Measurements from ENCODE around the gene TMIE. TPM values are rescaled to one million over a fixed set of nuclear protein-coding genes. Genes with fewer than 3 reads are reported as not detected.
A peak's percentile ranks its signal among the peaks of the same experiment; 100 is the strongest.

The TMIE gene
- total and polyA plus RNA-seq, 12 donors: 0.30 to 21.4 (median 2.0) TPM

- Histone ChIP-seq H3K4me1 (replicated peaks in 1 of 2) (no peaks in the 10 kb centered on the region), H3K36me3 (replicated peaks in 1 of 2) (no peaks in the 10 kb centered on the region), H3K4me3 (no peak overlapping the region), H3K27ac (no peak overlapping the region), H3K27me3 (no peaks in the 10 kb centered on the region), H3K9me3 (replicated peaks in 1 of 3) (no peaks in the 10 kb centered on the region)
- WGBS, 4 donors: 86 to 95% (median 91%) methylated on average over 3 of the region's 3 CpGs
- TF ChIP-seq CTCF (IDR thresholded peaks at IDR 0.05) (no peak), POLR2A (IDR thresholded peaks at IDR 0.05) (no peak)
- intact Hi-C loops (cut with DNase I): no loop called here
- peak in 1 of 7 donors; percentile 4 for DNase-seq
These were observed 30.6 kb downstream of the TMIE start for GRCh38 chr3:46731795-46732194.

GRCh38 chr3:46733026-46733800 lies 32.0 kb downstream of the TMIE start:
- no peak overlapping the region for H3K4me3 ChIP-seq
- 78 to 84% (median 82%) methylated on average over 9 of the region's 9 CpGs for WGBS, 4 donors
- no peak overlapping the region for H3K27ac ChIP-seq
- TF ChIP-seq POLR2A (IDR thresholded peaks at IDR 0.05): no peak
- TF ChIP-seq CTCF (IDR thresholded peaks at IDR 0.05): no peak
- no peaks in the 10 kb centered on the region for H3K36me3 ChIP-seq (replicated peaks in 1 of 2)
- no peaks in the 10 kb centered on the region for H3K27me3 ChIP-seq
- no peak for DNase-seq
- no peaks in the 10 kb centered on the region for H3K9me3 ChIP-seq (replicated peaks in 1 of 3)
- no peaks in the 10 kb centered on the region for H3K4me1 ChIP-seq (replicated peaks in 1 of 2)
- intact Hi-C loops (cut with DNase I): no loop called here

- Histone ChIP-seq H3K27me3 (no peaks in the 10 kb centered on the region), H3K4me1 (replicated peaks in 1 of 2) (no peaks in the 10 kb centered on the region), H3K4me3 (no peak overlapping the region), H3K36me3 (replicated peaks in 1 of 2) (no peaks in the 10 kb centered on the region), H3K9me3 (replicated peaks in 1 of 3) (no peaks in the 10 kb centered on the region), H3K27ac (no peak overlapping the region)
- no peak for DNase-seq
- WGBS, 4 donors: 67 to 86% (median 79%) methylated on average over 3 to 4 of the region's 4 CpGs
- intact Hi-C loops (cut with DNase I): no loop called here
- TF ChIP-seq CTCF (IDR thresholded peaks at IDR 0.05) (no peak), POLR2A (IDR thresholded peaks at IDR 0.05) (no peak)
These were observed 33.6 kb downstream of the TMIE start for GRCh38 chr3:46734773-46735172.

- Histone ChIP-seq H3K4me3 (no peak overlapping the region), H3K9me3 (replicated peaks in 1 of 3) (no peaks in the 10 kb centered on the region), H3K36me3 (replicated peaks in 1 of 2) (no peaks in the 10 kb centered on the region), H3K4me1 (replicated peaks in 1 of 2) (no peaks in the 10 kb centered on the region), H3K27ac (no peak overlapping the region), H3K27me3 (no peaks in the 10 kb centered on the region)
- intact Hi-C loops (cut with DNase I): no loop called here
- 69 to 93% (median 82%) methylated on average over 12 to 20 of the region's 20 CpGs for WGBS, 4 donors
- no peak for DNase-seq
- TF ChIP-seq CTCF (IDR thresholded peaks at IDR 0.05): no peak
- TF ChIP-seq POLR2A (IDR thresholded peaks at IDR 0.05): no peak
These were observed 35.0 kb downstream of the TMIE start for GRCh38 chr3:46736006-46736872.

Data from adrenal gland (tissue), 12 donors.